Measurements from ENCODE around the gene MYO5B.

DNA sequence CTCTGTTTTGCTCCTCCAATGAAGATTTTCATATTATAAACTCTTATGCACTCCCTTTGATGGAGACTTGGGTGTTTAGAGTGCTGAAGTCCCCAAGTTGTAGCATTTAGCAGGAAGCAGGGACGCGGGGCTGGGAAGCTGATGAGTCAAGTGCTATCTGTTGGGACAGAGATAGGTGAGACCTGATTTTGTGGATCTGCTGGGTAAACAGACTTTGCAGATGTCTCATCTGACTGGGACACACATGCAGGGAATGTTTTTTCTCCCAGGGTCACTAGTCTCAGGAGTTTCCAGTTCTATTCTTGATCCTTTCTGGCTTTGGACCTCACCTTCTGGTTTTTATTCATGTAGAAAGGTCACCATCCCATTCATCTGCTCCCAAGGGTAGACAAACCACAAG lies 301.9 kb downstream of the MYO5B start:
- TF ChIP-seq, protein P1, sequence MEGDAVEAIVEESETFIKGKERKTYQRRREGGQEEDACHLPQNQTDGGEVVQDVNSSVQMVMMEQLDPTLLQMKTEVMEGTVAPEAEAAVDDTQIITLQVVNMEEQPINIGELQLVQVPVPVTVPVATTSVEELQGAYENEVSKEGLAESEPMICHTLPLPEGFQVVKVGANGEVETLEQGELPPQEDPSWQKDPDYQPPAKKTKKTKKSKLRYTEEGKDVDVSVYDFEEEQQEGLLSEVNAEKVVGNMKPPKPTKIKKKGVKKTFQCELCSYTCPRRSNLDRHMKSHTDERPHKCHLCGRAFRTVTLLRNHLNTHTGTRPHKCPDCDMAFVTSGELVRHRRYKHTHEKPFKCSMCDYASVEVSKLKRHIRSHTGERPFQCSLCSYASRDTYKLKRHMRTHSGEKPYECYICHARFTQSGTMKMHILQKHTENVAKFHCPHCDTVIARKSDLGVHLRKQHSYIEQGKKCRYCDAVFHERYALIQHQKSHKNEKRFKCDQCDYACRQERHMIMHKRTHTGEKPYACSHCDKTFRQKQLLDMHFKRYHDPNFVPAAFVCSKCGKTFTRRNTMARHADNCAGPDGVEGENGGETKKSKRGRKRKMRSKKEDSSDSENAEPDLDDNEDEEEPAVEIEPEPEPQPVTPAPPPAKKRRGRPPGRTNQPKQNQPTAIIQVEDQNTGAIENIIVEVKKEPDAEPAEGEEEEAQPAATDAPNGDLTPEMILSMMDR (IDR thresholded peaks at IDR 0.05; ENCODE audit: low read depth, low read length, poor library complexity, severe bottlenecking): no peak
- TF ChIP-seq EZH2phosphoT487 (IDR thresholded peaks at IDR 0.05; ENCODE audit: borderline replicate concordance, low read length): no peak

Data from DOHH2 (cell line).